MM.1S (cell line): Measurements from ENCODE around the gene SP100.

ENCODE experiments used
- DNase-seq: peaks from one replicate; pipeline ENCODE4 v3.0.0-alpha.2; 2015
- H2AFZ ChIP-seq: fragments of 300-600 bp; sonication (generic); 2 replicates; pipeline ENCODE4 v1.6.0; 2016; ENCODE audit warnings: antibody characterized with exemption, low read length
- H3F3A ChIP-seq: fragments of 300-600 bp; sonication (generic); 2 replicates; pipeline ENCODE4 v1.6.1; 2016; ENCODE audit warnings: mild to moderate bottlenecking, antibody characterized with exemption, low read length, moderate library complexity, mixed read lengths; ENCODE audit not compliant: insufficient read depth
- H3K27ac ChIP-seq: fragments of 300-600 bp; sonication (generic); 2 replicates; pipeline ENCODE4 v1.5.1; 2016; ENCODE audit warnings: mild to moderate bottlenecking, low read length
- H3K27me3 ChIP-seq: fragments of 300-600 bp; sonication (generic); replicated peaks from 2 replicates; pipeline ENCODE4 v1.6.0; 2016; ENCODE audit warnings: low read length; ENCODE audit not compliant: insufficient read depth
- H3K36me3 ChIP-seq: fragments of 300-600 bp; sonication (generic); replicated peaks from 2 replicates; pipeline ENCODE4 v1.6.1; 2016; ENCODE audit warnings: mild to moderate bottlenecking, low read length, mixed read lengths; ENCODE audit not compliant: insufficient read depth
- H3K4me1 ChIP-seq: fragments of 300-600 bp; sonication (generic); 2 replicates; pipeline ENCODE4 v1.6.1; 2016; ENCODE audit warnings: low read length, mixed read lengths
- H3K4me2 ChIP-seq: fragments of 300-600 bp; sonication (generic); 2 replicates; pipeline ENCODE4 v1.6.0; 2016; ENCODE audit warnings: low read depth, low read length
- H3K4me3 ChIP-seq: fragments of 300-600 bp; sonication (generic); 2 replicates; pipeline ENCODE4 v1.5.1; 2016; ENCODE audit warnings: low read length, mixed read lengths
- H3K79me2 ChIP-seq: fragments of 300-600 bp; sonication (generic); 2 replicates; pipeline ENCODE4 v1.6.1; 2016; ENCODE audit warnings: mixed run types, low read length, mixed read lengths
- H3K9ac ChIP-seq: fragments of 300-600 bp; sonication (generic); 2 replicates; pipeline ENCODE4 v1.6.1; 2016; ENCODE audit warnings: low read length, mixed read lengths
- H3K9me2 ChIP-seq: fragments of 300-600 bp; sonication (generic); replicated peaks from 2 replicates; pipeline ENCODE4 v1.6.1; 2016; ENCODE audit warnings: mild to moderate bottlenecking, low read length, mixed read lengths; ENCODE audit not compliant: insufficient read depth
- H3K9me3 ChIP-seq: fragments of 300-600 bp; sonication (generic); replicated peaks from 2 replicates; pipeline ENCODE4 v1.6.1; 2016; ENCODE audit warnings: mild to moderate bottlenecking, low read length, mixed read lengths; ENCODE audit not compliant: insufficient read depth
- H4K20me1 ChIP-seq: fragments of 300-600 bp; sonication (generic); 2 replicates; pipeline ENCODE4 v1.6.1; 2016; ENCODE audit warnings: mild to moderate bottlenecking, low read length, moderate library complexity, mixed read lengths; ENCODE audit not compliant: insufficient read depth
- CTCF ChIP-seq: fragments of 300-600 bp; sonication (generic); IDR thresholded peaks from 2 replicates; pipeline ENCODE4 v1.5.1; 2016; ENCODE audit warnings: antibody characterized with exemption, low read length, mixed read lengths
- EZH2 ChIP-seq: fragments of 300-600 bp; sonication (generic); optimal IDR thresholded peaks from 2 replicates; pipeline ENCODE3; 2017; ENCODE audit warnings: low read depth, mild to moderate bottlenecking, antibody characterized with exemption, low read length, mixed read lengths
- EZH2phosphoT487 ChIP-seq: fragments of 300-600 bp; sonication (generic); IDR thresholded peaks from 2 replicates; pipeline ENCODE4 v1.6.1; 2018; ENCODE audit warnings: antibody characterized with exemption, low read length

SP100 gene

GRCh38 chr2:230416061-230416721 is at the start of gene SP100:
Gene SP100, plus strand, starts transcription at chr2:230416201. Its CDS starts 96 bp downstream, at chr2:230416297.
- Histone ChIP-seq H3K79me2 (peaks cover 50% of the 10 kb centered on the region), H3K36me3 (no peaks in the 10 kb centered on the region), H3K27ac (peak within 1 kb of the TSS; percentile 89), H4K20me1 (no peaks in the 10 kb centered on the region), H3K9me2 (no peaks in the 10 kb centered on the region), H3K4me1 (peaks cover 19% of the 10 kb centered on the region), H3K27me3 (no peaks in the 10 kb centered on the region), H3K4me2 (peak within 1 kb of the TSS; percentile 99), H2AFZ (peak within 1 kb of the TSS; percentile 78), H3K4me3 (peak within 1 kb of the TSS; percentile 89), H3K9me3 (no peaks in the 10 kb centered on the region), H3K9ac (peak within 1 kb of the TSS; percentile 81), H3F3A (peaks cover 14% of the 10 kb centered on the region)
- peak; percentile 76 for DNase-seq
- TF ChIP-seq EZH2 (no peak), CTCF (no peak)

- Histone ChIP-seq H3K27ac (no peak overlapping the region), H3K9me3 (no peaks in the 10 kb centered on the region), H4K20me1 (no peaks in the 10 kb centered on the region), H3K9me2 (no peaks in the 10 kb centered on the region), H3K4me3 (no peak overlapping the region), H3K4me2 (no peak overlapping the region), H3K9ac (no peak overlapping the region), H2AFZ (no peak overlapping the region), H3F3A (no peaks in the 10 kb centered on the region), H3K27me3 (no peaks in the 10 kb centered on the region), H3K79me2 (no peaks in the 10 kb centered on the region), H3K36me3 (no peaks in the 10 kb centered on the region), H3K4me1 (no peaks in the 10 kb centered on the region)
- DNase-seq = no peak
- no peak for TF ChIP-seq CTCF
- no peak for TF ChIP-seq EZH2phosphoT487
- TF ChIP-seq EZH2 = no peak
Measured at GRCh38 chr2:230382108-230382507, 33.9 kb upstream of the SP100 start.

GRCh38 chr2:230383453-230383852 is 32.5 kb upstream of the SP100 start:
- TF ChIP-seq EZH2phosphoT487 = no peak
- Histone ChIP-seq H4K20me1 (no peaks in the 10 kb centered on the region), H3K79me2 (no peaks in the 10 kb centered on the region)

GRCh38 chr2:230384986-230385385 is 31.0 kb upstream of the SP100 start:
- Histone ChIP-seq H3K4me1 (no peaks in the 10 kb centered on the region), H3K9me2 (no peaks in the 10 kb centered on the region), H3K27ac (no peak overlapping the region), H3K4me2 (no peak overlapping the region), H2AFZ (no peak overlapping the region), H3K27me3 (no peaks in the 10 kb centered on the region), H3K36me3 (no peaks in the 10 kb centered on the region; the same call in 1 of the 2 replicates), H3K9me3 (no peaks in the 10 kb centered on the region), H3K4me3 (no peak overlapping the region), H3K9ac (no peak overlapping the region), H3K79me2 (no peaks in the 10 kb centered on the region), H4K20me1 (no peaks in the 10 kb centered on the region), H3F3A (no peaks in the 10 kb centered on the region)
- no peak for DNase-seq
- TF ChIP-seq EZH2 = no peak

More at GRCh38 chr2:230383453-230383852, 32.5 kb upstream of the SP100 start:
- no peaks in the 10 kb centered on the region for H3K9me3 ChIP-seq
- no peak overlapping the region for H2AFZ ChIP-seq
- H3K27ac ChIP-seq = no peak overlapping the region
- H3K9ac ChIP-seq = no peak overlapping the region
- H3K4me1 ChIP-seq = no peaks in the 10 kb centered on the region
- no peak overlapping the region for H3K4me2 ChIP-seq
- DNase-seq = no peak
- no peaks in the 10 kb centered on the region for H3F3A ChIP-seq
- no peak overlapping the region for H3K4me3 ChIP-seq
- H3K27me3 ChIP-seq = no peaks in the 10 kb centered on the region
- no peaks in the 10 kb centered on the region; the same call in 1 of the 2 replicates for H3K36me3 ChIP-seq
- H3K9me2 ChIP-seq = no peaks in the 10 kb centered on the region
